K562 (cell line): ENCODE data around the gene ZFY. TPM values are rescaled to one million over a fixed set of nuclear protein-coding genes. Genes with fewer than 3 reads are reported as not detected.

Source experiments
- ATAC-seq: fragments of 200-7000 bp; cut with Tn5 transposase; 3 replicates; pipeline ENCODE4 v1.9.1; 2020; ENCODE audit warnings: moderate library complexity
- BruUV-seq: library from RNA; stranded (reverse); fragments of 400-500 nt; replicated peaks from 2 replicates; lab custom pipeline; 2021; lab: Mats Ljungman, UMichigan
- CTCF ChIA-PET: fragments of 300-600 bp; formaldehyde crosslinking; extraction: SDS; loops from one replicate; lab custom pipeline; 2021; ENCODE audit warnings: low intra/inter-chr PET ratio; lab: Yijun Ruan, JAX
- POLR2A ChIA-PET: fragments of 300-600, 350-650 bp; sonication (Branson Sonifier 250); formaldehyde crosslinking; extraction: SDS; loops from one replicate; lab custom pipeline; 2021; ENCODE audit warnings: antibody characterized with exemption, inconsistent platforms; lab: Yijun Ruan, JAX
- DNase-seq, 4 experiments: peaks; one replicate each; pipeline versions ENCODE4 v3.0.0 to v3.0.0-alpha.2; 2011 to 2018; ENCODE audit warnings: low spot score in 3 of 4, mixed read lengths in 3 of 4; ENCODE audit errors: extremely low read depth in 1 of 4
- FAIRE-seq: peaks from 2 replicates; lab custom pipeline; 2011; peaks lifted over from hg19 to GRCh38; lab: Jason Lieb, UNC
- H2AFZ ChIP-seq: 2 replicates; pipeline ENCODE4 v1.6.0; 2011; ENCODE audit warnings: low read depth, low read length, control low read depth, inconsistent platforms
- H3K27ac ChIP-seq: fragments of 200-600 bp; 3 replicates; pipeline ENCODE4 v1.8.0; 2011; ENCODE audit warnings: low read depth, mild to moderate bottlenecking, control low read depth, inconsistent platforms, low read length, moderate library complexity, mixed read lengths; ENCODE audit errors: extremely low read depth
- H3K27me3 ChIP-seq, 2 experiments: fragments of 300-600 bp in 1 of 2; 2 replicates in 1 of 2; 3 replicates in 1 of 2; pipeline versions ENCODE4 v1.6.0 to v1.8.0; 2011; ENCODE audit warnings: inconsistent platforms in 2 of 2, low read length in 2 of 2, mild to moderate bottlenecking in 1 of 2, mixed read lengths in 1 of 2, moderate library complexity in 1 of 2; ENCODE audit not compliant: control insufficient read depth in 2 of 2, insufficient read depth in 2 of 2
- H3K36me3 ChIP-seq: fragments of 300-600 bp; 3 replicates; pipeline ENCODE4 v1.8.0; 2011; ENCODE audit warnings: mild to moderate bottlenecking, low read length, inconsistent platforms; ENCODE audit not compliant: control insufficient read depth, insufficient read depth
- H3K4me1 ChIP-seq, 2 experiments: fragments of 200-600 bp in 1 of 2; replicated peaks in 1 of 2; 2 replicates in 1 of 2; 3 replicates in 1 of 2; pipeline versions ENCODE4 v1.5.1 to v1.8.0; 2011; ENCODE audit warnings: inconsistent platforms in 2 of 2, low read length in 2 of 2, mild to moderate bottlenecking in 1 of 2, mixed read lengths in 1 of 2, moderate library complexity in 1 of 2; ENCODE audit not compliant: control insufficient read depth in 2 of 2, insufficient read depth in 2 of 2
- H3K4me2 ChIP-seq: 2 replicates; pipeline ENCODE4 v1.6.1; 2011; ENCODE audit warnings: low read length, control low read depth, inconsistent platforms, mixed read lengths; ENCODE audit not compliant: insufficient read depth
- H3K4me3 ChIP-seq: fragments of 200-600 bp; sonication (generic), shearing (Covaris generic); 2 replicates; pipeline ENCODE4 v1.5.1; 2016; ENCODE audit warnings: control low read depth, inconsistent platforms
- H3K79me2 ChIP-seq: fragments of 200-600 bp; 3 replicates; pipeline ENCODE4 v1.8.0; 2011; ENCODE audit warnings: low read length, inconsistent platforms; ENCODE audit not compliant: control insufficient read depth, insufficient read depth
- H3K9ac ChIP-seq, 2 experiments: 2 replicates each; pipeline versions ENCODE4 v1.6.0 to v1.6.1; 2011; ENCODE audit warnings: low read depth in 2 of 2, low read length in 2 of 2, control low read depth in 1 of 2, inconsistent platforms in 1 of 2, mild to moderate bottlenecking in 1 of 2, mixed read lengths in 1 of 2; ENCODE audit not compliant: insufficient read depth in 1 of 2
- H3K9me1 ChIP-seq: one replicate; pipeline ENCODE4 v1.6.0; 2011; ENCODE audit warnings: inconsistent platforms, mild to moderate bottlenecking, low read length, moderate library complexity; ENCODE audit not compliant: control insufficient read depth, insufficient read depth
- H3K9me3 ChIP-seq: replicated peaks from 2 replicates; pipeline ENCODE4 v1.5.1; 2011; ENCODE audit warnings: low read depth, low read length, inconsistent platforms; ENCODE audit not compliant: control insufficient read depth, insufficient read depth
- H4K20me1 ChIP-seq: replicated peaks from 2 replicates; pipeline ENCODE4 v1.6.1; 2011; ENCODE audit warnings: low read length, inconsistent platforms, mixed read lengths; ENCODE audit not compliant: control insufficient read depth, insufficient read depth
- CBX2 ChIP-seq: fragments of 200-600 bp; sonication (generic); IDR thresholded peaks from one replicate; pipeline ENCODE4 v1.6.1; 2012; ENCODE audit warnings: mild to moderate bottlenecking, low read length, inconsistent platforms; ENCODE audit not compliant: insufficient read depth, poor library complexity, severe bottlenecking
- HSF4 ChIP-seq: fragments of 250-450 bp; sonication (Bioruptor Pico); IDR thresholded peaks from 2 replicates; pipeline ENCODE4 v2.1.2; 2022; ENCODE audit warnings: mild to moderate bottlenecking, moderate library complexity, borderline replicate concordance
- ZNF764 ChIP-seq: fragments of 250-450 bp; sonication (Bioruptor Pico); IDR thresholded peaks from 2 replicates; pipeline ENCODE4 v1.4.0; 2020; ENCODE audit warnings: low read depth, mild to moderate bottlenecking, moderate library complexity
- WGBS: fragments of 100-300 bp; shearing (Covaris generic); methylation state at CpG from one replicate; pipeline ENCODE4 v1.1.6; 2016; ENCODE audit warnings: low coverage, mixed read lengths; ENCODE audit not compliant: insufficient coverage; ENCODE audit errors: missing lambda C conversion rate; 5-methylcytosine and 5-hydroxymethylcytosine counted together
- in situ Hi-C: fragments of 300-500 bp; cut with MboI; formaldehyde crosslinking; loops from 4 replicates; pipeline ENCODE4 v1.15.0; 2018; ENCODE audit warnings: inconsistent platforms, mixed read lengths
- intact Hi-C: fragments of 100-400 bp; cut with micrococcal nuclease; formaldehyde crosslinking; loops from 2 replicates; pipeline ENCODE4 v1.14.2; 2022
- polyA plus RNA-seq, 8 experiments: library from polyadenylated mRNA; depleted of rRNA in 4 of 8; stranded (reverse) in 5 of 8; unstranded in 3 of 8; fragments of >200 nt; fragmentation: Nextera tagmentation in 2 of 8; fragmentation: Illumina TruSeq in 1 of 8; extraction: Ambion mirVana in 2 of 8; extraction: Trizol in 1 of 8; gene quantifications; 2 replicates each; pipeline versions ENCODE4 v1.2.1 to v1.2.3, GENCODE V29; 2011 to 2014; ENCODE audit warnings: inconsistent platforms in 1 of 8, missing spikeins in 1 of 8
- total RNA-seq, 7 experiments: library from RNA; depleted of rRNA in 6 of 7; stranded (reverse); fragments of >200 nt in 6 of 7; fragmentation: Illumina TruSeq in 2 of 7; extraction: Trizol in 2 of 7; gene quantifications; 2 replicates each; pipeline versions ENCODE4 v1.2.1 to v1.2.3, GENCODE V29; 2011 to 2021; ENCODE audit warnings: low replicate concordance in 1 of 7
- TF ChIP-seq, protein P1 (sequence below): IDR thresholded peaks from 2 replicates; pipeline ENCODE4 v1.6.1; 2014; ENCODE audit warnings: antibody characterized with exemption
- TF ChIP-seq, protein P2 (sequence below), 2 experiments: fragments of 450-650 bp; IDR thresholded peaks; 2 replicates each; pipeline ENCODE4 v1.6.1; 2016; ENCODE audit warnings: mild to moderate bottlenecking in 2 of 2, borderline replicate concordance in 1 of 2, low read depth in 1 of 2, moderate library complexity in 1 of 2

The ZFY gene
- total and polyA plus RNA-seq, 9 of the 15 experiments (the other 6 are each of a cell fraction or from before 2014, with no cell fraction given): not detected

DNA sequence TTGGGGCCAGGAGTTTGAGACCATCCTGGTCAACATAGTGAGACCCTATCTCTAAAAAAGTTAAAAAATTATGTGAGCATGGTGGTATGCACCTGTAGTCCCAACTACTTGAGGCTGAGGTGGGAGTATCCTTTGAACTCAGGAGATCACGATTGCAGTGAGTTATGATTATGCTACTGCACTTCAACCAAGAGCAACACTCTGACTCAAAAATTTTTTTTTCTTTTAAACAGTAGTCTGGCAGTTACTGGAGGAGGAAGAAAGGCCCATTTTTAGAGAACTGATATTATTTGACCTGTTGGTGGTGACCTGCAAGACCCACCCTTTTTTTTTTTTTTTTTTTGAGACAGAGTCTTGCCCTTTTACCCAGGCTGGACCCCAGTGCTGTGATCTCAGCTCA, 29.6 kb downstream of the ZFY start:
- in situ Hi-C loops (no loop called here), intact Hi-C loops (no loop called here)
- Histone ChIP-seq H3K27me3 (no peaks in the 10 kb centered on the region), H3K9ac (no peak overlapping the region), H4K20me1 (no peaks in the 10 kb centered on the region), H3K4me3 (no peak overlapping the region), H3K79me2 (no peaks in the 10 kb centered on the region), H3K4me1 (no peaks in the 10 kb centered on the region), H3K27ac (no peak overlapping the region), H3K9me1 (no peaks in the 10 kb centered on the region), H3K9me3 (no peaks in the 10 kb centered on the region), H2AFZ (no peak overlapping the region), H3K4me2 (no peak overlapping the region), H3K36me3 (no peaks in the 10 kb centered on the region)
- TF ChIP-seq, protein P1, sequence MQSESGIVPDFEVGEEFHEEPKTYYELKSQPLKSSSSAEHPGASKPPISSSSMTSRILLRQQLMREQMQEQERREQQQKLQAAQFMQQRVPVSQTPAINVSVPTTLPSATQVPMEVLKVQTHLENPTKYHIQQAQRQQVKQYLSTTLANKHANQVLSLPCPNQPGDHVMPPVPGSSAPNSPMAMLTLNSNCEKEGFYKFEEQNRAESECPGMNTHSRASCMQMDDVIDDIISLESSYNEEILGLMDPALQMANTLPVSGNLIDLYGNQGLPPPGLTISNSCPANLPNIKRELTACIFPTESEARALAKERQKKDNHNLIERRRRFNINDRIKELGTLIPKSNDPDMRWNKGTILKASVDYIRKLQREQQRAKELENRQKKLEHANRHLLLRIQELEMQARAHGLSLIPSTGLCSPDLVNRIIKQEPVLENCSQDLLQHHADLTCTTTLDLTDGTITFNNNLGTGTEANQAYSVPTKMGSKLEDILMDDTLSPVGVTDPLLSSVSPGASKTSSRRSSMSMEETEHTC: no peak
- FAIRE-seq: no peak
- no peak for ATAC-seq
- DNase-seq: no peak
- BruUV-seq: no TSS peak
- CTCF ChIA-PET: no interaction called here
- WGBS: no CpG with 5 or more reads among the region's 1 CpG
- POLR2A ChIA-PET: no interaction called here

DNA sequence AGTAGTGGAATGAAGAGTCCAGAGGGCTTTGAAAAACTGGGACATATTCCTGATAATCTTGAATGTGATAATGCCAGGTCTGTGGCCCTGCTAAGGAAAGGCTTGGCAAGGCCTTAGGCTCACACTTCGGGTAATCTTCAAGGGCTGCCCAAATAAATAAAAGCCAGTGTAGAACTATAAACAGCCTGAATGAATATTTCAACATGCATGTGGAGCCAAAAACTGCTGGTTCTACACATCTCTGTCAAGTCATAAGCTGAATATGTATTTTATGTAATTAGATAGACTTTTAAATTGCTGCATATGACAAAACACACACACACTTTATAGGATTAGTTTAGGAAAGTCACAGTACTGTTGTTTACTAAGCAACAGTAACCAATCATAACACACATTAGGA, 30.4 kb downstream of the ZFY start:
- Histone ChIP-seq H3K4me1 (no peaks in the 10 kb centered on the region), H3K4me2 (no peak overlapping the region), H3K9me3 (no peaks in the 10 kb centered on the region), H3K79me2 (no peaks in the 10 kb centered on the region), H3K36me3 (no peaks in the 10 kb centered on the region), H4K20me1 (no peaks in the 10 kb centered on the region), H3K4me3 (no peak overlapping the region), H3K9ac (no peak overlapping the region), H3K27ac (no peak overlapping the region), H2AFZ (no peak overlapping the region), H3K9me1 (no peaks in the 10 kb centered on the region), H3K27me3 (no peaks in the 10 kb centered on the region)
- DNase-seq (no peak), ATAC-seq (no peak), FAIRE-seq (no peak)
- POLR2A ChIA-PET: no interaction called here
- no CpG with 5 or more reads among the region's 1 CpG for WGBS
- no TSS peak for BruUV-seq
- intact Hi-C loops (no loop called here), in situ Hi-C loops (no loop called here)
- CTCF ChIA-PET: no interaction called here
- TF ChIP-seq CBX2: no peak
- TF ChIP-seq, protein P2, sequence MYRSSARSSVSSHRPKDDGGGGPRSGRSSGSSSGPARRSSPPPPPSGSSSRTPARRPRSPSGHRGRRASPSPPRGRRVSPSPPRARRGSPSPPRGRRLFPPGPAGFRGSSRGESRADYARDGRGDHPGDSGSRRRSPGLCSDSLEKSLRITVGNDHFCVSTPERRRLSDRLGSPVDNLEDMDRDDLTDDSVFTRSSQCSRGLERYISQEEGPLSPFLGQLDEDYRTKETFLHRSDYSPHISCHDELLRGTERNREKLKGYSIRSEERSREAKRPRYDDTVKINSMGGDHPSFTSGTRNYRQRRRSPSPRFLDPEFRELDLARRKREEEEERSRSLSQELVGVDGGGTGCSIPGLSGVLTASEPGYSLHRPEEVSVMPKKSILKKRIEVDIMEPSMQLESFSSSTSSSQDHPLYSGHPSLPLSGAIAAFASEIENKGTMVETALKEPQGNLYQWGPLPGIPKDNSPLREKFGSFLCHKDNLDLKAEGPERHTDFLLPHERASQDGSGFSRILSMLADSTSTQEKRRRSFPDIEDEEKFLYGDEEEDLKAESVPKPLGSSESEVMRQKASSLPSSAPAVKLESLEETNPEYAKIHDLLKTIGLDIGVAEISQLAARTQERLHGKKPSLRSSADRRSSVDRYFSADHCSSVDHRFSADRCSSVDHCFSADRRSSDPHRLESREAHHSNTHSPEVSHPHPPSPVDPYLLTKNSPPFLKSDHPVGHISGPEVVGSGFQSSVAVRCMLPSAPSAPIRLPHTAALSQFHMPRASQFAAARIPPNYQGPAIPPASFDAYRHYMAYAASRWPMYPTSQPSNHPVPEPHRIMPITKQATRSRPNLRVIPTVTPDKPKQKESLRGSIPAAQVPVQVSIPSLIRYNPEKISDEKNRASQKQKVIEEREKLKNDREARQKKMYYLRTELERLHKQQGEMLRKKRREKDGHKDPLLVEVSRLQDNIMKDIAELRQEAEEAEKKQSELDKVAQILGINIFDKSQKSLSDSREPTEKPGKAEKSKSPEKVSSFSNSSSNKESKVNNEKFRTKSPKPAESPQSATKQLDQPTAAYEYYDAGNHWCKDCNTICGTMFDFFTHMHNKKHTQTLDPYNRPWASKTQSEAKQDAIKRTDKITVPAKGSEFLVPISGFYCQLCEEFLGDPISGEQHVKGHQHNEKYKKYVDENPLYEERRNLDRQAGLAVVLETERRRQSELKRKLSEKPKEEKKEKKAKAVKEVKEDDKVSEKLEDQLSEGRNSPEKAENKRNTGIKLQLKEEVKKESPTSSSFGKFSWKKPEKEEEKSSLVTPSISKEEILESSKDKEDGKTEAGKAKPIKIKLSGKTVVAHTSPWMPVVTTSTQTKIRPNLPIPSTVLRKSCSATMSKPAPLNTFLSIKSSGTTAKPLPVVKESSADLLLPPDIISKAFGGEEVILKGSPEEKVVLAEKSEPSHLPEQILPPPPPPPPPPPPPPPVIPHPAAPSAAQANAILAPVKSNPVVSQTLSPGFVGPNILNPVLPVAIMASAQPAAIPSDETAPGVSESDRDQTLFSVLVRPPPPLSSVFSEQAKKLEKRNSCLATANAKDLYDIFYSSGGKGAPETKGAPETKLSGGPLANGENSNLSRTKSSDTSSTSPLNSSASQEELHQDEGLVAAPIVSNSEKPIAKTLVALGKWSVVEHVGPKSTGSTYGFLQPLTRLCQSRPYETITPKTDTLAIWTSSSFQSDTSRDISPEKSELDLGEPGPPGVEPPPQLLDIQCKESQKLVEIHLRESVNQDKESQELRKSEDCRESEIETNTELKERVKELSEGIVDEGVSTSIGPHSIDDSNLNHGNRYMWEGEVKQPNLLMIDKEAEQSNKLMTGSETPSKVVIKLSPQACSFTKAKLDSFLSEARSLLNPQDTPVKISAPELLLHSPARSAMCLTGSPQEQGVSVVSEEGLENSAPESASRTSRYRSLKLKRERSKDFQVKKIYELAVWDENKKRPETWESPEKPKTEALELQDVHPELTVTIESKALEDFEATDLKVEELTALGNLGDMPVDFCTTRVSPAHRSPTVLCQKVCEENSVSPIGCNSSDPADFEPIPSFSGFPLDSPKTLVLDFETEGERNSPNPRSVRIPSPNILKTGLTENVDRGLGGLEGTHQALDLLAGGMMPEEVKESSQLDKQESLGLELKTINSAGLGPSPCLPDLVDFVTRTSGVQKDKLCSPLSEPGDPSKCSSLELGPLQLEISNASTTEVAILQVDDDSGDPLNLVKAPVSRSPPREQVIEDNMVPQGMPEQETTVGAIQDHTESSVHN (IDR thresholded peaks at IDR 0.05; ENCODE audit: borderline replicate concordance in 1 of 2, low read depth in 1 of 2): no peak
- TF ChIP-seq HSF4: no peak
- TF ChIP-seq ZNF764 (CRISPR knock-in tag): no peak
